ENCODE measurements around the gene ZNF182. TPM values are rescaled to one million over a fixed set of nuclear protein-coding genes. Genes with fewer than 3 reads are reported as not detected.
"Not testable (repeated sequence)": the region's sequence is repeated elsewhere in the genome, so short reads cannot be mapped to it uniquely, and the experiment has no call there.

Gene ZNF182
- total RNA-seq, 3 donors from 2014 or later = 4.5 to 7.2 (median 6.9) TPM

- no peak overlapping the region for H3K4me3 ChIP-seq
- DNase-seq (ENCODE audit: low spot score in 2 of 2) = no peak
- peaks cover 0 to 13% of the 10 kb centered on the region in 2 donors for H3K9me3 ChIP-seq
- TF ChIP-seq POLR2AphosphoS5 (IDR thresholded peaks at IDR 0.05) = no peak
- TF ChIP-seq POLR2A (IDR thresholded peaks at IDR 0.05) = no peak
- H3K4me1 ChIP-seq = no peaks in the 10 kb centered on the region
- intact Hi-C loops (cut with DNase I; ENCODE audit: low total_unique reads) = loop anchor here (10.0 kb wide), 1 partner anchor 127 kb away; no protein-coding TSS in a partner anchor
- no peak overlapping the region for H3K27ac ChIP-seq
- no peaks in the 10 kb centered on the region for H3K36me3 ChIP-seq
- peaks cover 0 to 4% of the 10 kb centered on the region in 2 donors for H3K27me3 ChIP-seq
These were observed 12.3 kb downstream of the ZNF182 start for GRCh38 chrX:47991263-47992094.

GRCh38 chrX:47976254-47977151, 27.3 kb downstream of the ZNF182 start:
- Histone ChIP-seq H3K36me3 (peaks cover 3% of the 10 kb centered on the region), H3K4me3 (no peak overlapping the region), H3K4me1 (no peaks in the 10 kb centered on the region), H3K9me3 (peaks cover 55 to 97% of the 10 kb centered on the region in 2 donors), H3K27me3 (no peaks in the 10 kb centered on the region), H3K27ac (no peak overlapping the region)
- intact Hi-C loops (cut with DNase I; ENCODE audit: low total_unique reads) = no loop called here
- no peak for DNase-seq (ENCODE audit: low spot score in 2 of 2)
- TF ChIP-seq CTCF (IDR thresholded peaks at IDR 0.05) (no peak), POLR2A (IDR thresholded peaks at IDR 0.05) (no peak), POLR2AphosphoS5 (IDR thresholded peaks at IDR 0.05) (no peak)

- TF ChIP-seq POLR2A (IDR thresholded peaks at IDR 0.05) (no peak), POLR2AphosphoS5 (IDR thresholded peaks at IDR 0.05) (no peak), CTCF (IDR thresholded peaks at IDR 0.05) (no peak)
- Histone ChIP-seq H3K4me3 (no peak overlapping the region), H3K4me1 (no peaks in the 10 kb centered on the region), H3K27ac (no peak overlapping the region), H3K36me3 (no peaks in the 10 kb centered on the region), H3K9me3 (peaks cover 53 to 77% of the 10 kb centered on the region in 2 donors), H3K27me3 (no peaks in the 10 kb centered on the region)
- intact Hi-C loops (cut with DNase I; ENCODE audit: low total_unique reads) = no loop called here
- no peak for DNase-seq (ENCODE audit: low spot score in 2 of 2)
These were observed 30.6 kb downstream of the ZNF182 start for GRCh38 chrX:47973235-47973634.

GRCh38 chrX:47965526-47965925, 38.3 kb downstream of the ZNF182 start:
- intact Hi-C loops (cut with DNase I; ENCODE audit: low total_unique reads); H3K27ac ChIP-seq; DNase-seq (ENCODE audit: low spot score in 2 of 2); H3K4me1 ChIP-seq; H3K36me3 ChIP-seq; H3K4me3 ChIP-seq; H3K27me3 ChIP-seq: not testable (repeated sequence)
- H3K9me3 ChIP-seq = peaks cover 0 to 25% of the 10 kb centered on the region in 2 donors

GRCh38 chrX:47961830-47962229, 42.0 kb downstream of the ZNF182 start:
- intact Hi-C loops (cut with DNase I; ENCODE audit: low total_unique reads); H3K4me1 ChIP-seq; H3K4me3 ChIP-seq; H3K9me3 ChIP-seq; H3K36me3 ChIP-seq; H3K27ac ChIP-seq; DNase-seq (ENCODE audit: low spot score in 2 of 2); H3K27me3 ChIP-seq: not testable (repeated sequence)

- intact Hi-C loops (cut with DNase I; ENCODE audit: low total_unique reads) = no loop called here
- H3K4me3 ChIP-seq = no peak overlapping the region
- H3K9me3 ChIP-seq = no peaks in the 10 kb centered on the region
- H3K4me1 ChIP-seq = no peaks in the 10 kb centered on the region
- no peaks in the 10 kb centered on the region for H3K36me3 ChIP-seq
- peaks cover 0 to 4% of the 10 kb centered on the region in 2 donors for H3K27me3 ChIP-seq
- H3K27ac ChIP-seq = no peak overlapping the region
- no peak for DNase-seq (ENCODE audit: low spot score in 2 of 2)
- TF ChIP-seq POLR2AphosphoS5 (IDR thresholded peaks at IDR 0.05) (no peak), POLR2A (IDR thresholded peaks at IDR 0.05) (no peak), CTCF (IDR thresholded peaks at IDR 0.05) (no peak)
These were observed 43.4 kb downstream of the ZNF182 start for GRCh38 chrX:47960406-47960805.

All from breast epithelium (tissue), 4 donors.